ENCODE results near the gene LEAP2. TPM values are rescaled to one million over a fixed set of nuclear protein-coding genes. Genes with fewer than 3 reads are reported as not detected.
A peak's percentile ranks its signal among the peaks of the same experiment; 100 is the strongest.

The LEAP2 gene
- total RNA-seq, 1 donor from 2014 or later = 3.1 TPM

- H3K27ac Mint-ChIP-seq (ENCODE audit: unreplicated experiment) = peak within 1 kb of the TSS; percentile 100
- peak; percentile 82 for DNase-seq (ENCODE audit: low read depth, low spot score)
- H3K36me3 Mint-ChIP-seq (ENCODE audit: low read depth) = peaks cover 11% of the 10 kb centered on the region
- peak within 1 kb of the TSS; percentile 100 for H3K4me3 Mint-ChIP-seq
- H3K9me3 Mint-ChIP-seq = no peaks in the 10 kb centered on the region
- H3K4me1 Mint-ChIP-seq = peaks cover 30% of the 10 kb centered on the region
- peaks cover 9% of the 10 kb centered on the region for H3K27me3 Mint-ChIP-seq (ENCODE audit: low read depth)
- no peak for TF ChIP-seq CTCF (conservative IDR thresholded peaks at IDR 0.05)
Observed at GRCh38 chr5:132866342-132867045, 7.0 kb upstream of the LEAP2 start, which contains the start of the genes GDF9 and UQCRQ. TSS of gene GDF9 (minus strand) at chr5:132866469. CDS start at chr5:132864533, 1,936 bp downstream. TSS of gene UQCRQ (plus strand) at chr5:132866642. CDS start at chr5:132866882, 240 bp downstream.

- DNase-seq (ENCODE audit: low read depth, low spot score) = no peak
- Mint-ChIP-seq H3K4me1 (peaks cover 30% of the 10 kb centered on the region), H3K36me3 (ENCODE audit: low read depth) (peaks cover 11% of the 10 kb centered on the region), H3K27me3 (ENCODE audit: low read depth) (peaks cover 7% of the 10 kb centered on the region), H3K27ac (ENCODE audit: unreplicated experiment) (peak overlapping the region; percentile 100), H3K9me3 (no peaks in the 10 kb centered on the region), H3K4me3 (peak overlapping the region; percentile 100)
- no peak for TF ChIP-seq CTCF (conservative IDR thresholded peaks at IDR 0.05)
Observed at GRCh38 chr5:132867046-132867451, 6.4 kb upstream of the LEAP2 start.

- peak overlapping the region; percentile 100 for H3K4me3 Mint-ChIP-seq
- TF ChIP-seq CTCF (conservative IDR thresholded peaks at IDR 0.05) = no peak
- peaks cover 16% of the 10 kb centered on the region for H3K36me3 Mint-ChIP-seq (ENCODE audit: low read depth)
- no peak overlapping the region for H3K27ac Mint-ChIP-seq (ENCODE audit: unreplicated experiment)
- H3K9me3 Mint-ChIP-seq = no peaks in the 10 kb centered on the region
- peaks cover 4% of the 10 kb centered on the region for H3K27me3 Mint-ChIP-seq (ENCODE audit: low read depth)
- peaks cover 30% of the 10 kb centered on the region for H3K4me1 Mint-ChIP-seq
- DNase-seq (ENCODE audit: low read depth, low spot score) = no peak
Observed at GRCh38 chr5:132868754-132869153, 4.7 kb upstream of the LEAP2 start.

GRCh38 chr5:132870801-132871200 lies 2.7 kb upstream of the LEAP2 start:
- Mint-ChIP-seq H3K9me3 (no peaks in the 10 kb centered on the region), H3K4me1 (peaks cover 24% of the 10 kb centered on the region), H3K36me3 (ENCODE audit: low read depth) (peaks cover 16% of the 10 kb centered on the region), H3K27me3 (ENCODE audit: low read depth) (peaks cover 4% of the 10 kb centered on the region), H3K4me3 (peak overlapping the region; percentile 78), H3K27ac (ENCODE audit: unreplicated experiment) (no peak overlapping the region)
- TF ChIP-seq CTCF (conservative IDR thresholded peaks at IDR 0.05) = no peak
- DNase-seq (ENCODE audit: low read depth, low spot score) = no peak

GRCh38 chr5:132871459-132872284 lies 1.8 kb upstream of the LEAP2 start:
- H3K4me1 Mint-ChIP-seq = peaks cover 15% of the 10 kb centered on the region

More at GRCh38 chr5:132871459-132872284, 1.8 kb upstream of the LEAP2 start:
- H3K36me3 Mint-ChIP-seq (ENCODE audit: low read depth) = peaks cover 13% of the 10 kb centered on the region
- H3K27me3 Mint-ChIP-seq (ENCODE audit: low read depth) = no peaks in the 10 kb centered on the region
- no peaks in the 10 kb centered on the region for H3K9me3 Mint-ChIP-seq
- no peak overlapping the region for H3K27ac Mint-ChIP-seq (ENCODE audit: unreplicated experiment)
- TF ChIP-seq CTCF (conservative IDR thresholded peaks at IDR 0.05) = no peak
- DNase-seq (ENCODE audit: low read depth, low spot score) = no peak
- no peak overlapping the region for H3K4me3 Mint-ChIP-seq
